Activated CD4-positive, alpha-beta T cell treated with anti-CD3 and anti-CD28 coated beads, Interleukin-2, amount 10 ng/mL, durations not matched to agents 7 days and 5 days (primary cell): ENCODE measurements around the gene CYB5R3. TPM values are rescaled to one million over a fixed set of nuclear protein-coding genes. Genes with fewer than 3 reads are reported as not detected.
"Not testable (repeated sequence)": the region's sequence is repeated elsewhere in the genome, so short reads cannot be mapped to it uniquely, and the experiment has no call there.

Source experiments
- CTCF ChIA-PET: fragments of 350-600 bp; sonication (Branson Sonifier 250); formaldehyde crosslinking; loops from one replicate; lab custom pipeline; 2021; ENCODE audit warnings: antibody characterized with exemption; lab: Charles Lee
- POLR2A ChIA-PET: fragments of 350-600 bp; sonication (Branson Sonifier 250); formaldehyde crosslinking; loops from one replicate; lab custom pipeline; 2021; ENCODE audit warnings: antibody characterized with exemption; lab: Charles Lee
- DNase-seq: peaks from one replicate; pipeline ENCODE4 v3.0.0-alpha.2; 2020
- H3K27ac Mint-ChIP-seq: one replicate; pipeline ENCODE4 v1.8.0; 2021; ENCODE audit warnings: mild to moderate bottlenecking, moderate library complexity, mixed read lengths
- H3K27me3 Mint-ChIP-seq: one replicate; pipeline ENCODE4 v1.8.0; 2021; ENCODE audit warnings: mixed read lengths
- H3K36me3 Mint-ChIP-seq: one replicate; pipeline ENCODE4 v1.8.0; 2021; ENCODE audit warnings: low read depth, mixed read lengths
- H3K4me1 Mint-ChIP-seq: one replicate; pipeline ENCODE4 v1.8.0; 2021; ENCODE audit warnings: mixed read lengths
- H3K4me3 Mint-ChIP-seq: one replicate; pipeline ENCODE4 v1.8.0; 2021; ENCODE audit warnings: mild to moderate bottlenecking, moderate library complexity, mixed read lengths
- H3K9me3 Mint-ChIP-seq: one replicate; pipeline ENCODE4 v1.8.0; 2021; ENCODE audit warnings: mixed read lengths
- total RNA-seq, 2 experiments: library from RNA; stranded (reverse); gene quantifications; one replicate each; pipeline ENCODE4 v1.2.3, GENCODE V29; 2021

CYB5R3 gene
- total RNA-seq, 2 experiments from 2014 or later = 84.3 to 91.9 TPM

DNA sequence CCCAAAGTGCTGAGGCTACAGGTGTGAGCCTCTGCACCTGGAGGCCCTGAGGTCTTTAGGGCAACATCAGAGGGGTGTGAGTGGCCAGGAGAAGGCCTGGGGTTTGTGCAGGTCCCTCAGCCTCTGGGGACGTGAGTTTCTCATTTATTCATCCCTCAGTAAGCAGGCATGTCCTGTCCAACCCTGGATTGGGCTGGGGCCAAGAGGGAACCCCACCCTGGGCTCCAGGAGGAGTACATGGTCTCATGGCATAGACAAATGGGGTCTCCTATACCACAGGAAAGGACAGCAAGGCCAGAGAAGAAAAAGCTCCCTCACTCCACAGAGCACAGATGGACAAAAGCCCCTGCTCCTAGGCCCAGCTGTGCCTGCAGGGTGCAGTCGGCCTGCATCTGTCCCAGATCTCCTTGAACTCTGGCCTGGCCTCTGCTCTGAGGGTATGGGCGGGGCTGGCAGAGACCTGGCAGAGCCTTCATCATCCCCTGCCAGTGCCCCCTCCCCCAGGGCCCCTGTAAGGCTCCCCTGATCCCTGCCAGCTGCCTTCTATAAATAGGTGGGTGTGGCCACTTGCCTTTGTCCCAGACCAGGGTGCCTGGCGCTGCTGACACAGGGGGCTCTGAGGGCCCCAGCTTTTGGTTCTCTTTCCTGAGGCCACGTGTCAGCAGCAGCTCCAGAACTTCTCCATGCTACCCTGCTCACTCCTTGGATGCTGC is 36.9 kb upstream of the CYB5R3 start:
- no peaks in the 10 kb centered on the region for H3K4me1 Mint-ChIP-seq
- H3K9me3 Mint-ChIP-seq = no peaks in the 10 kb centered on the region
- no peaks in the 10 kb centered on the region for H3K27me3 Mint-ChIP-seq
- DNase-seq = no peak
- no peaks in the 10 kb centered on the region for H3K36me3 Mint-ChIP-seq
- H3K27ac Mint-ChIP-seq = no peak overlapping the region
- POLR2A ChIA-PET = no interaction called here
- CTCF ChIA-PET = no interaction called here
- no peak overlapping the region for H3K4me3 Mint-ChIP-seq

DNA sequence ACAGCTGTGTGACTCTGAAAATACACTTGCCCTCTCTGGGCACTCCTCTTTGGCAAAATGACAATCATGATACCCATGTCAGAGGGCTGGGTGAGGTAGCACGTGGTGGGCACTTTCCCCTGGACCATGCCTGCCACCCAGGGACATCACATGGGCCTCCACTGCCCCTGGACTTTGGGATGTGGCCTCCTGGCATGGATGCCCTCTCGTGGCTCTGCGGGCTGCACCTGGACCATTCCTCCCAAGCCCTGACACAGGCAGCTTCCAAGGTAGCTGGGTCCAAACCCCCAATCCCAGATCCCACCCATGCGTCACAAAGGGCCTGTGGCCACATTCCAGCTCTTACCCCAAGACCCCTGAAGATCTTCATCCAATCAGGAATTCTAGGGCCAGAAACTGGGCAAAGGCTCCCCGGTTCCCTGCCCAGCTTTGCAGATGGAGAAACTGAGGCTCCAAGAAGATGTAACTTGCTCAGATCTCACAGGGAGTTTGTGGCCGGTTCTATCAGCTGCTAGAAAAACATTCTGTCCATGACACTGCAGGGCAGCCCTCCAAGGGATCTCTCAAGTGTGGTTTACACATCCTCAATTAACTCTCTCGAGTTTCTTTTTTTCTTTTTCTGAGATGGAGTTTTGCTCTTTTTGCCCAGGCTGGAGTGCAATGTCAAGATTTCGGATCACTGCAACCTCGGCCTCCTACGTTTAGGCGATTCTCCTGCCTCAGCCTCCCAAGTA is 35.4 kb upstream of the CYB5R3 start:
- H3K27ac Mint-ChIP-seq = no peak overlapping the region
- no peaks in the 10 kb centered on the region for H3K36me3 Mint-ChIP-seq
- ChIA-PET CTCF (interaction anchor here (0.6 kb wide), 1 partner anchor 652 kb away, joined by 3 read pairs; no protein-coding TSS in a partner anchor), POLR2A (interaction anchor here (0.6 kb wide), 1 partner anchor 157 kb away, joined by 3 read pairs; no protein-coding TSS in a partner anchor)
- DNase-seq = no peak
- H3K4me1 Mint-ChIP-seq = no peaks in the 10 kb centered on the region
- no peaks in the 10 kb centered on the region for H3K27me3 Mint-ChIP-seq
- no peaks in the 10 kb centered on the region for H3K9me3 Mint-ChIP-seq
- H3K4me3 Mint-ChIP-seq = no peak overlapping the region

GRCh38 chr22:42683578-42684283 is 34.5 kb upstream of the CYB5R3 start:
- Mint-ChIP-seq H3K4me1 (no peaks in the 10 kb centered on the region), H3K27me3 (no peaks in the 10 kb centered on the region), H3K4me3 (no peak overlapping the region), H3K27ac (no peak overlapping the region), H3K9me3 (peaks cover 1% of the 10 kb centered on the region), H3K36me3 (no peaks in the 10 kb centered on the region)
- ChIA-PET POLR2A (interaction anchor here (0.6 kb wide), 1 partner anchor 158 kb away, joined by 3 read pairs; no protein-coding TSS in a partner anchor), CTCF (interaction anchor here (0.8 kb wide), 1 partner anchor 366 kb away, joined by 4 read pairs; no protein-coding TSS in a partner anchor)
- no peak for DNase-seq

- no peaks in the 10 kb centered on the region for H3K4me1 Mint-ChIP-seq
These were observed 33.1 kb upstream of the CYB5R3 start for GRCh38 chr22:42682113-42682851.

DNA sequence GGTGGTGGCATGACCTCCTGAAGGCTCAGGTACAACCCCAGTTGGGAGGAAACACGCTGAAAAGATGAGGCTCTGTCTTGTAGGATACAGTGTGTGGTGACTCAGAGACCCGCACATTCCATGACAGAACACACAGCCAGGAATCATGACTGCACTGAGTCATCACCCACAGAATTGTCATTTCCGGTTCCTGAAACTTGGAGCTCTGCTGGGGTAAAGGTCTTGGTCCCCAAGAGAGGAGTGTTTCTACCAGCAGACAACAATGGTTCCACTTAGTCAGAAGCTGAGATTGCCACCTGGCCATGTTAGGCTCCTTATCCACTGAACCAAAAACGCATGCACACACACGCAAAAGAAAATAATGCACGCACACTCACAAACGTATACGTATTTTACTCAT is 31.5 kb upstream of the CYB5R3 start:
- H3K27ac Mint-ChIP-seq = no peak overlapping the region
- DNase-seq = no peak
- H3K27me3 Mint-ChIP-seq = no peaks in the 10 kb centered on the region
- no peaks in the 10 kb centered on the region for H3K4me1 Mint-ChIP-seq
- H3K4me3 Mint-ChIP-seq = no peak overlapping the region
- no peaks in the 10 kb centered on the region for H3K36me3 Mint-ChIP-seq
- ChIA-PET POLR2A (no interaction called here), CTCF (no interaction called here)
- H3K9me3 Mint-ChIP-seq = peaks cover 9% of the 10 kb centered on the region

More at GRCh38 chr22:42682113-42682851, 33.1 kb upstream of the CYB5R3 start:
- no peak for DNase-seq
- Mint-ChIP-seq H3K36me3 (no peaks in the 10 kb centered on the region), H3K9me3 (peaks cover 9% of the 10 kb centered on the region), H3K27ac (no peak overlapping the region), H3K27me3 (no peaks in the 10 kb centered on the region), H3K4me3 (no peak overlapping the region)
- ChIA-PET POLR2A (no interaction called here), CTCF (no interaction called here)

DNA sequence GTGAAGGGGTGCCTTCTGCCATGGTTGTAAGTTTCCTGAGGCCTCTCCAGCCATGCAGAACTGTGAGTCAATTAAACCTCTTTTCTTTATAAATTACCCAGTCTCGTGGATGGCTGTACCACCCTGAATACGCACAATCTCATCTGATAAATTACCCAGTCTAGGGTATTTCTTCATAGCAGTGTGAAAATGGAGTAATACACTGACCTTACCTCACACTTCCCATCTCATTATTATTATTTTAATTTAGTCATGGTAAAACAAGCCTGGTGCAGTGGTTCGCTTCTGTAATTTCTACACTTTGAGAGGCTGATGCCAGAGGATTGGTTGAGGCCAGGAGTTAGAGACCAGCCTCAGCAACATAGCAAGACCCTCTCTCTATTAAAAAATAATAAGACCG is 30.5 kb upstream of the CYB5R3 start:
- Mint-ChIP-seq H3K4me3 (no peak overlapping the region), H3K36me3 (no peaks in the 10 kb centered on the region), H3K4me1 (no peaks in the 10 kb centered on the region), H3K9me3 (peaks cover 9% of the 10 kb centered on the region), H3K27me3 (no peaks in the 10 kb centered on the region), H3K27ac (no peak overlapping the region)
- CTCF ChIA-PET = no interaction called here
- POLR2A ChIA-PET = no interaction called here
- no peak for DNase-seq

DNA sequence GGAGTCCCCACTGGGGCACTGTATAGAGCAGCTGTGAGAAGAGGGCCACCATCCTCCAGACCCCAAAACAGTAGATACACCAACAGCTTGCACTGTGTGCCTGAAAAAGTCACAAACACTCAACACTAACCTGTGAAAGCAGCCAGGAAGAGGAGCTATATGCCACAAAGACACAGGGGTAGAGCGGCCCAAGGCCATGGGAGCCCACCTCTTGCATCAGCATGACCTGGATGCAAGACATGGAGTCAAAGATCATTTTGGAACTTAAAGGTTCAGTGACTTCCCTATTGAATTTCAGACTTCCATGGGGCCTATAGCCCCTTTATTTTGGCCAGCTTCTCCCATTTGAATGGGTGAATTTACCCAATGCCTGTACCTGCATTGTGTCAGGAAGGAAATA is 29.7 kb upstream of the CYB5R3 start:
- CTCF ChIA-PET = no interaction called here
- Mint-ChIP-seq H3K27ac (no peak overlapping the region), H3K9me3 (peaks cover 9% of the 10 kb centered on the region), H3K27me3 (no peaks in the 10 kb centered on the region), H3K4me3 (no peak overlapping the region), H3K36me3 (no peaks in the 10 kb centered on the region), H3K4me1 (no peaks in the 10 kb centered on the region)
- POLR2A ChIA-PET = no interaction called here
- no peak for DNase-seq

DNA sequence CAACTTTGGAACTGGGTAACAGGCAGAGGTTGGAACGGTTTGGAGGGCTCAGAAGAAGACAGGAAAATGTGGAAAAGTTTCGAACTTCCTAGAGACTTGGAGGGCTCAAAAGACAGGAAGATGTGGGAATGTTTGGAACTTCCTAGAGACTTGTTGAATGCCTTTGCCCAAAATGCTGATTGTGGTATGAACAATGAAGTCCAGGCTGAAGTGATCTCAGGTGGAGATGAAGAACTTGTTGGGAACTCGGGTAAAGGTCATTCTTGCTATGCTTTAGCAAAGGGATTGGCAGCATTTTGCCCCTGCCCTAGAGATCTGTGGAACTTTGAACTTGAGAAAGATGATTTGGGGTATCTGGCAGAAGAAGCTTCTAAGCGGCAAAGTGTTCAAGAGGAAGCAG is 28.7 kb upstream of the CYB5R3 start:
- CTCF ChIA-PET = interaction anchor here (0.6 kb wide), 1 partner anchor 334 kb away, joined by 4 read pairs; no protein-coding TSS in a partner anchor
- H3K4me3 Mint-ChIP-seq, H3K27me3 Mint-ChIP-seq, H3K9me3 Mint-ChIP-seq, POLR2A ChIA-PET, H3K4me1 Mint-ChIP-seq, H3K36me3 Mint-ChIP-seq, H3K27ac Mint-ChIP-seq, DNase-seq: not testable (repeated sequence)

GRCh38 chr22:42676059-42676607 is 26.9 kb upstream of the CYB5R3 start:
- no peak overlapping the region for H3K27ac Mint-ChIP-seq
- CTCF ChIA-PET = no interaction called here

DNA sequence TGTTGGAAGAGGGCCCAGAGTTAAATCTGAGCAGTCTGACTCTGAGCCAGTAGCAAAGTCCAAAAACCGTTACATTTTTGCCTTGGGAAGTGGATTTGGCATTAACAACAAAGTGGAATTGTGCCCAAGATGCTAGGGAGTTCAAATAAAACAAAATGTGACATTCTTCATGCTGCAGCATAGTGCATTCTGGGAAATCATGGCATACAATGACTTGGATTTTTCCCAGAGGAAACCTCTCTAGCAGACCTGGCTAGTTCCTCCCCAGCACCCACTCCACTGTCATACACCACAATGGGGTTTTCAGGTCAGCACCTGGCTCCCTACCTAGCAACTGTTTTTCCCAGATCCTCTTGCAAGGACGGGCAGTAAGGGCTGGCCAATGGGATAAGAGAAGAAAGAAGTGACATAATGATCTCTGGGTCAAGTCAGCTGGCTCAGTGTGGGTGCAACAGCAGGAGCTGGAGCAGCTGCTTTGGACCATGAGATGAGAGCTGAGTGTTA is 24.8 kb upstream of the CYB5R3 start:
- H3K36me3 Mint-ChIP-seq = no peaks in the 10 kb centered on the region
- no peak for DNase-seq
- H3K27me3 Mint-ChIP-seq = no peaks in the 10 kb centered on the region
- H3K27ac Mint-ChIP-seq = no peak overlapping the region
- H3K4me1 Mint-ChIP-seq = peaks cover 13% of the 10 kb centered on the region
- H3K4me3 Mint-ChIP-seq = no peak overlapping the region
- ChIA-PET CTCF (no interaction called here), POLR2A (no interaction called here)
- H3K9me3 Mint-ChIP-seq = peaks cover 9% of the 10 kb centered on the region

More at GRCh38 chr22:42676059-42676607, 26.9 kb upstream of the CYB5R3 start:
- Mint-ChIP-seq H3K9me3 (peaks cover 9% of the 10 kb centered on the region), H3K4me3 (no peak overlapping the region), H3K4me1 (peaks cover 5% of the 10 kb centered on the region), H3K36me3 (no peaks in the 10 kb centered on the region), H3K27me3 (no peaks in the 10 kb centered on the region)
- POLR2A ChIA-PET = no interaction called here
- no peak for DNase-seq

- H3K9me3 Mint-ChIP-seq, H3K27me3 Mint-ChIP-seq, CTCF ChIA-PET, DNase-seq, H3K27ac Mint-ChIP-seq, H3K36me3 Mint-ChIP-seq, H3K4me3 Mint-ChIP-seq: not testable (repeated sequence)
- peaks cover 13% of the 10 kb centered on the region for H3K4me1 Mint-ChIP-seq
- POLR2A ChIA-PET = interaction anchor here (0.7 kb wide), 1 partner anchor 43 kb away, joined by 3 read pairs; no protein-coding TSS in a partner anchor
These were observed 23.9 kb upstream of the CYB5R3 start for GRCh38 chr22:42673071-42673470.
